Measurements from ENCODE around the gene RBM44.

GRCh38 chr2:237862528-237862895 lies 63.9 kb downstream of the RBM44 start:
- TF ChIP-seq CTCF (IDR thresholded peaks at IDR 0.05; ENCODE audit: insufficient read depth, low read length) (no peak), POLR2AphosphoS5 (IDR thresholded peaks at IDR 0.05; ENCODE audit: low read depth) (no peak)
